Stimulated activated CD4-positive, alpha-beta T cell treated with anti-CD3 and anti-CD28 coated beads, Interleukin-4, amount 100 ng/mL, for 4 hours (primary cell): ENCODE measurements around the gene PLEKHO2.

Experiments
- DNase-seq, 2 experiments: peaks; one replicate each; pipeline ENCODE4 v3.0.0-alpha.2; 2020

Gene PLEKHO2

GRCh38 chr15:64894395-64895056 is 52.8 kb downstream of the PLEKHO2 start:
- peak; percentile 60 to 73 for DNase-seq

GRCh38 chr15:64895285-64896065 is 53.8 kb downstream of the PLEKHO2 start:
- peak; percentile 24 to 46 for DNase-seq

GRCh38 chr15:64896371-64897069 is 54.8 kb downstream of the PLEKHO2 start:
- DNase-seq, result no peak

GRCh38 chr15:64897345-64897985 is 55.8 kb downstream of the PLEKHO2 start:
- no peak for DNase-seq

DNA sequence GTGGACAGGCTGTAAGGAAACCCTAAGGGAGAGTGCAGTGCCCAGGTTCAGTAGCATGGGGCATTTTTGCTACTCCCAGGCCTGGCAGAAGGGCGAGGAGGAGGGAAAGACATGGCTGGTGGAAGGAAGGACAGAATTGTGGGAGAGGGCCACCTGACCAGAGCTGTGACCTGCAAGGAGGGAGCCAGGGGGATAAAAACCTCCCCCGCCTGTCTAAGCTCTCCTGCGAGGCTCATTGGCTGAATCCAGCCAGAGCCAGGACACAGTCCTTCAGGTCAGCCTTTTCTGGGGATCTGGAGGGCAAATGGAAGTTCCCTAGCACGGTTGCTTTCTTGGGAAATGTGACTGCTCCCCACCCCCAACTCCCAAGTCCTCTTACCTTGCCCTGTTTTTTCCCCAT is 56.7 kb downstream of the PLEKHO2 start:
- no peak for DNase-seq

DNA sequence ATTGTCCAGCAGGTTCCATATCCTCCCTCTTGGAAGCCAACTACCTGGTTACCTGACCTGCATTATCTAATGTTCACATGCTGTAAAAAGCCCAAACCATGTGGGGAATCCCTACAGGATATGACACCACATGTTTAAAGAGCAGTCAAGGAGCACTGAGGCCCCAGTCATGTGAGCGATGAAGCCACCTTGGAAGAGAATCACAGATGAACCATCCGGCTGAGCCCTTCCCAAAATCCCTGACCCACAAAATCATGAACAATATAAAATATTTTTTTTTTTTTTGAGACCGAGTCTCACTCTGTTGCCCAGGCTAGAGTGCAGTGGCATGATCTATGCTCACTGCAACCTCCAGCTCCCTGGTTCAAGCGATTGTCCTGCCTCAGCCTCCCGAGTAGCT is 59.4 kb downstream of the PLEKHO2 start:
- no peak for DNase-seq

- DNase-seq, result no peak
Observed at GRCh38 chr15:64901914-64902313, 60.2 kb downstream of the PLEKHO2 start.

DNA sequence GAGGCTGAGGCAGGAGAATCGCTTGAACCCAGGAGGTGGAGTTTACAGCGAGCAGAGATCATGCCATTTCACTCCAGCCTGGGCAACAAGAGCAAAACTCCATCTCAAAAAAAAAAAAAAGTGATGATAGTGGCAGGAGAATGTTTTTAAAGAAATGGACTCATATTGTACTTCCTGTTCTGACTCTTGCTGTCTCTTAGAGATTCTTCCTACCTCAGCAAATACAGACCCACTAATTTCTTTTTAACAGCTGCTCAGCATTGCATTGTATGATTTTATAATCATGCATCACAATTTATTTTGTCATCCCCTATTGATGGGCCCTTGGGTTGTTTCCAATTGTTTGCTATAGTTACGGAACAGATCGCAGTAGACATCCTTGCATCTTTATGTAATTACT is 61.1 kb downstream of the PLEKHO2 start:
- no peak for DNase-seq

DNA sequence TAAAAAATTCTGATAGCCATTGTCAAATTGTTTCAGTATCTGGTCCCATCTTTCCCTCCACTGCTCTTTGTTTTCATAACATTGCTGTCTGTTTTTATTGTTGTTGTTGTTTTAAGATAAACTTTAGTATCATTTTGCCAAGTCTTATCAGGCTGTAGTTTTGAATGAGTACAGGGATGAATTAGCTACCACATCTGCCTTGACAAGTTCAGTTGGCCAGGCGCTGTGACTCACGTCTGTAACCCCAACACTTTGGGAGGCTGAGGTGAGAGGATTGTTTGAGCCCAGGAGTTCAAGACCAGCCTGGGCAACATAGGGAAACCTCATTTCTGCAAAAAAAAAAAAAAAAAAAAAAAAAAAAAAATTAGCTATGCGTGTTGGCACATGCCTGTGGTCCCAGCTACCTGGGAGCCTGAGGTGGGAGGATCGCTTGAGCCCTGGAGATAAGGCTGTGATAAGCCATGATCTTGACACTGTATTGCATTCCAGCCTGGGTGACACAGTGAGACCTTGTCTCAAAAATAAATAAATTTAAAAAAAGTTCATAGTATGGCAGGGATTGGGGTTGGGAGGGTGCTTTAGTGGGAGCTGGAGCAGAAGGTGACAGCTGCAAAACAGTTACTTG is 61.7 kb downstream of the PLEKHO2 start:
- DNase-seq, result no peak

- no peak for DNase-seq
Observed at GRCh38 chr15:64904189-64904588, 62.5 kb downstream of the PLEKHO2 start.

- DNase-seq, result peak; percentile 72 to 81
Observed at GRCh38 chr15:64905119-64905831, 63.6 kb downstream of the PLEKHO2 start.

DNA sequence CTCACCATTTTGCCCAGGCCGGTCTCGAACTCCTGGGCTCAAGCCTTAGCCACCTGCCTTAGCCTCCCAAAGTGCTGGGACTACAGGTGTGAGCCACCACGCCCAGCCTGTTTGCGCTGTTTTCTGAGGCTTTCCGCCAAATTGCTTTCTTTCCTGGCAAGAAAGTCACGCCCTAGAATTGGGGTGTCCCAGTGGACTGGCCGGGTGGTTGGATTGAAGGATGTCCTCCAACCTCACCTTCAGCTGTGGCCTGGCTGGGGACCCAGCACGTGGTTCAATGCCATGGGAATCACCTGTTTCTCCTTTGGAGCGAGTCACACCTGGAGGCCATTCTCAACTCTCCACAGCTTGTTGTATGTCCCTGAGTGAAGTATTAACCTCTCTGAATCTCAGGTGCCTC is 64.2 kb downstream of the PLEKHO2 start:
- DNase-seq, result no peak

- no peak for DNase-seq
Observed at GRCh38 chr15:64906402-64906801, 64.7 kb downstream of the PLEKHO2 start.

DNA sequence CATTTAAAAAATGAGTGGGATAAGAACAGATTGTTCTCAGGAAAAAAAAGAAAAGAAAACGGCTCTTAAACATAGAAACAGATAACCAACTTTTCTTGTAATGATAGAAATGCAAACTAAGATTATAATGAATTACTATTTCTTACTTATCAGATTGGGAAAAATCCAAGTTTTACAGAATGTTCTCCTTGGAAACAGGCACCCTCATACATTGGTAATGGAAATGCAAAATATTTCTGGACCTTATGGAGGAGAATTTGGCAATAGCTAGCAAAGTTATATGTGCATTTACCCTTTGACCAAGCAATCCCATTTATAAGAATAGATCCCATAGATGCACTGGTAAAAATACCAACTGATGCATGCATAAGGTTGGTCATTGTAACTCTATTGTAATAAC is 66.3 kb downstream of the PLEKHO2 start:
- no peak for DNase-seq

GRCh38 chr15:64909546-64909945 is 67.8 kb downstream of the PLEKHO2 start:
- DNase-seq, result no peak

GRCh38 chr15:64911311-64912186 is 69.8 kb downstream of the PLEKHO2 start, which contains the start of gene ANKDD1A:
Gene ANKDD1A (plus strand): TSS chr15:64911902. CDS start chr15:64911931, 29 bp downstream.
- peak; percentile 18 to 39 for DNase-seq

- DNase-seq, result no peak
Observed at GRCh38 chr15:64912379-64913325, 70.9 kb downstream of the PLEKHO2 start.

GRCh38 chr15:64915518-64916227 is 74.0 kb downstream of the PLEKHO2 start:
- DNase-seq, result no peak

GRCh38 chr15:64916365-64916764 is 74.7 kb downstream of the PLEKHO2 start:
- DNase-seq, result no peak
